Loucy (cell line): Measurements from ENCODE around the gene MYO1A.

Source experiments
- H2AFZ ChIP-seq: fragments of 200-600 bp; sonication (generic); 2 replicates; pipeline ENCODE4 v1.6.0; 2016; ENCODE audit warnings: antibody characterized with exemption, mild to moderate bottlenecking, low read length, moderate library complexity
- H3F3A ChIP-seq: fragments of 200-600 bp; 2 replicates; pipeline ENCODE4 v1.6.0; 2016; ENCODE audit warnings: antibody characterized with exemption, low read depth, mild to moderate bottlenecking
- H3K27me3 ChIP-seq: fragments of 200-600 bp; sonication (generic); 2 replicates; pipeline ENCODE4 v1.6.1; 2014; ENCODE audit warnings: low read length, mild to moderate bottlenecking; ENCODE audit not compliant: insufficient read depth, poor library complexity, severe bottlenecking
- H3K36me3 ChIP-seq: fragments of 200-600 bp; sonication (generic); 2 replicates; pipeline ENCODE4 v1.6.1; 2016; ENCODE audit warnings: low read length; ENCODE audit not compliant: insufficient read depth
- H3K4me1 ChIP-seq: fragments of 200-600 bp; sonication (generic); 2 replicates; pipeline ENCODE4 v1.5.1; 2014; ENCODE audit warnings: low read length, mild to moderate bottlenecking; ENCODE audit not compliant: insufficient read depth, poor library complexity, severe bottlenecking
- H3K4me2 ChIP-seq: fragments of 200-600 bp; sonication (generic); 2 replicates; pipeline ENCODE4 v1.6.0; 2014; ENCODE audit warnings: antibody characterized with exemption, low read length, low read depth, mild to moderate bottlenecking; ENCODE audit not compliant: poor library complexity, severe bottlenecking
- H3K4me3 ChIP-seq: fragments of 200-600 bp; sonication (generic); 2 replicates; pipeline ENCODE4 v1.5.1; 2014; ENCODE audit warnings: low read length, mild to moderate bottlenecking, mixed read lengths; ENCODE audit not compliant: poor library complexity, severe bottlenecking
- H3K79me2 ChIP-seq: fragments of 200-600 bp; sonication (generic); 2 replicates; pipeline ENCODE4 v1.6.1; 2014; ENCODE audit warnings: low read length; ENCODE audit not compliant: insufficient read depth
- H3K9ac ChIP-seq: fragments of 200-600 bp; sonication (generic); 2 replicates; pipeline ENCODE4 v1.6.0; 2014; ENCODE audit warnings: mild to moderate bottlenecking, low read depth, low read length, moderate library complexity; ENCODE audit not compliant: poor library complexity, severe bottlenecking
- H3K9me2 ChIP-seq: fragments of 200-600 bp; sonication (generic); replicated peaks from 2 replicates; pipeline ENCODE4 v1.6.1; 2016; ENCODE audit warnings: low read depth, low read length, mixed read lengths
- H3K9me3 ChIP-seq: fragments of 200-600 bp; sonication (generic); 2 replicates; pipeline ENCODE4 v1.6.1; 2014; ENCODE audit warnings: mild to moderate bottlenecking, antibody characterized with exemption, low read length, low read depth; ENCODE audit not compliant: insufficient read depth
- H4K20me1 ChIP-seq: fragments of 200-600 bp; sonication (generic); 2 replicates; pipeline ENCODE4 v1.6.0; 2014; ENCODE audit warnings: antibody characterized with exemption, low read length, mild to moderate bottlenecking; ENCODE audit not compliant: insufficient read depth, poor library complexity, severe bottlenecking
- CTCF ChIP-seq: fragments of 200-600 bp; sonication (generic); conservative IDR thresholded peaks from 2 replicates; pipeline ENCODE4 v1.5.1; 2014; ENCODE audit warnings: mild to moderate bottlenecking, antibody characterized with exemption, low read length
- EZH2phosphoT487 ChIP-seq: fragments of 200-600 bp; IDR thresholded peaks from 2 replicates; pipeline ENCODE4 v1.6.1; 2018; ENCODE audit warnings: antibody characterized with exemption, mild to moderate bottlenecking, moderate library complexity, borderline replicate concordance

MYO1A gene

GRCh38 chr12:56990648-56991318 is 59.1 kb downstream of the MYO1A start:
- no peak overlapping the region for H2AFZ ChIP-seq
- H3F3A ChIP-seq = no peaks in the 10 kb centered on the region; the same call in 1 of the 2 replicates
- H3K4me1 ChIP-seq = peaks cover 16% of the 10 kb centered on the region
- no peaks in the 10 kb centered on the region for H3K36me3 ChIP-seq
- no peak overlapping the region for H3K9ac ChIP-seq
- no peaks in the 10 kb centered on the region for H3K79me2 ChIP-seq
- H4K20me1 ChIP-seq = no peaks in the 10 kb centered on the region
- TF ChIP-seq EZH2phosphoT487 = no peak
- no peak for TF ChIP-seq CTCF
- no peaks in the 10 kb centered on the region for H3K27me3 ChIP-seq
- peak overlapping the region; percentile 46 for H3K4me2 ChIP-seq
- H3K9me2 ChIP-seq = no peaks in the 10 kb centered on the region
- H3K9me3 ChIP-seq = no peaks in the 10 kb centered on the region
- no peak overlapping the region for H3K4me3 ChIP-seq

GRCh38 chr12:56989861-56990610 is 59.9 kb downstream of the MYO1A start:
- Histone ChIP-seq H3K4me1 (peaks cover 16% of the 10 kb centered on the region), H3F3A (no peaks in the 10 kb centered on the region; the same call in 1 of the 2 replicates), H3K9ac (no peak overlapping the region), H3K36me3 (no peaks in the 10 kb centered on the region), H3K27me3 (no peaks in the 10 kb centered on the region), H3K9me3 (no peaks in the 10 kb centered on the region), H3K4me2 (no peak overlapping the region), H3K9me2 (no peaks in the 10 kb centered on the region), H4K20me1 (no peaks in the 10 kb centered on the region), H3K4me3 (no peak overlapping the region), H2AFZ (no peak overlapping the region), H3K79me2 (no peaks in the 10 kb centered on the region)
- no peak for TF ChIP-seq CTCF

- Histone ChIP-seq H3F3A (no peaks in the 10 kb centered on the region; the same call in 1 of the 2 replicates), H3K4me1 (peaks cover 16% of the 10 kb centered on the region), H3K4me3 (no peak overlapping the region), H2AFZ (no peak overlapping the region), H3K27me3 (no peaks in the 10 kb centered on the region), H4K20me1 (no peaks in the 10 kb centered on the region), H3K79me2 (no peaks in the 10 kb centered on the region), H3K4me2 (no peak overlapping the region), H3K9me2 (no peaks in the 10 kb centered on the region), H3K9me3 (no peaks in the 10 kb centered on the region), H3K9ac (no peak overlapping the region), H3K36me3 (no peaks in the 10 kb centered on the region)
- no peak for TF ChIP-seq CTCF
- TF ChIP-seq EZH2phosphoT487 = no peak
These were observed 61.7 kb downstream of the MYO1A start for GRCh38 chr12:56988207-56988739.
